MCF 10A (cell line): ENCODE results near the gene MMP28. TPM values are rescaled to one million over a fixed set of nuclear protein-coding genes. Genes with fewer than 3 reads are reported as not detected.

ENCODE experiments used
- BruUV-seq: library from RNA; stranded (reverse); fragments of 400-500 nt; replicated peaks from 2 replicates; lab custom pipeline; 2021; lab: Mats Ljungman, UMichigan
- CTCF ChIA-PET: fragments of 300-600 bp; sonication (Branson Sonifier 250); formaldehyde crosslinking; extraction: SDS; loops from one replicate; lab custom pipeline; 2021; ENCODE audit warnings: antibody characterized with exemption, inconsistent platforms; lab: Yijun Ruan, JAX
- POLR2A ChIA-PET: fragments of 300-600, 350-650 bp; sonication (Branson Sonifier 250); formaldehyde crosslinking; extraction: SDS; loops from one replicate; lab custom pipeline; 2020; ENCODE audit warnings: antibody characterized with exemption, inconsistent platforms; lab: Yijun Ruan, JAX
- DNase-seq: peaks from one replicate; pipeline ENCODE4 v3.0.0-alpha.2; 2018; ENCODE audit not compliant: unreplicated experiment
- H3K27ac Mint-ChIP-seq: one replicate; pipeline ENCODE4 v1.8.0; 2022; ENCODE audit warnings: mild to moderate bottlenecking, low read depth, mixed read lengths; ENCODE audit not compliant: unreplicated experiment
- H3K27me3 Mint-ChIP-seq: one replicate; pipeline ENCODE4 v1.8.0; 2022; ENCODE audit warnings: mixed read lengths; ENCODE audit not compliant: insufficient read depth, unreplicated experiment
- H3K36me3 Mint-ChIP-seq: one replicate; pipeline ENCODE4 v1.8.0; 2022; ENCODE audit warnings: mild to moderate bottlenecking, moderate library complexity, mixed read lengths; ENCODE audit not compliant: insufficient read depth, unreplicated experiment
- H3K4me1 Mint-ChIP-seq: one replicate; pipeline ENCODE4 v1.8.0; 2022; ENCODE audit warnings: mixed read lengths; ENCODE audit not compliant: insufficient read depth, unreplicated experiment
- H3K4me3 Mint-ChIP-seq: one replicate; pipeline ENCODE4 v1.8.0; 2022; ENCODE audit warnings: mild to moderate bottlenecking, moderate library complexity, mixed read lengths; ENCODE audit not compliant: unreplicated experiment
- H3K9me3 Mint-ChIP-seq: one replicate; pipeline ENCODE4 v1.8.0; 2022; ENCODE audit warnings: mixed read lengths; ENCODE audit not compliant: unreplicated experiment
- CTCF ChIP-seq: fragments of 200-600 bp; IDR thresholded peaks from one replicate; pipeline ENCODE4 v1.8.0; 2022; ENCODE audit warnings: antibody characterized with exemption, mild to moderate bottlenecking; ENCODE audit not compliant: unreplicated experiment
- intact Hi-C: fragments of 100-400 bp; cut with micrococcal nuclease; formaldehyde crosslinking; loops from 2 replicates; pipeline ENCODE4 v1.14.1; 2022
- total RNA-seq: library from RNA; stranded (reverse); gene quantifications from 2 replicates; pipeline ENCODE4 v1.2.3, GENCODE V29; 2022

The MMP28 gene
- total RNA-seq, 1 experiment from 2014 or later, result 27.4 TPM

GRCh38 chr17:35841505-35841904 is 46.1 kb upstream of the MMP28 start:
- no peak overlapping the region for H3K27ac Mint-ChIP-seq
- intact Hi-C loops, result no loop called here
- POLR2A ChIA-PET, result interaction anchor here (1.1 to 2.0 kb wide), 4 partner anchors 14 to 24 kb away, joined by 3 to 10 read pairs (median 6); no protein-coding TSS in a partner anchor

GRCh38 chr17:35841101-35841500 is 45.7 kb upstream of the MMP28 start:
- BruUV-seq, result no TSS peak
- H3K4me1 Mint-ChIP-seq, result no peaks in the 10 kb centered on the region
- DNase-seq, result no peak
- intact Hi-C loops, result no loop called here
- no peak overlapping the region for H3K4me3 Mint-ChIP-seq
- peaks cover 97% of the 10 kb centered on the region for H3K36me3 Mint-ChIP-seq
- CTCF ChIA-PET, result interaction anchor here (0.6 to 0.7 kb wide), 2 partner anchors 25 to 67 kb away, joined by 3 to 4 read pairs; no protein-coding TSS in a partner anchor
- H3K27me3 Mint-ChIP-seq, result no peaks in the 10 kb centered on the region
- POLR2A ChIA-PET, result interaction anchor here (1.1 to 2.0 kb wide), 4 partner anchors 13 to 24 kb away, joined by 3 to 10 read pairs (median 6); no protein-coding TSS in a partner anchor
- no peak overlapping the region for H3K27ac Mint-ChIP-seq
- H3K9me3 Mint-ChIP-seq, result no peaks in the 10 kb centered on the region
- no peak for TF ChIP-seq CTCF

More at GRCh38 chr17:35841505-35841904, 46.1 kb upstream of the MMP28 start:
- Mint-ChIP-seq H3K36me3 (peaks cover 97% of the 10 kb centered on the region), H3K27me3 (no peaks in the 10 kb centered on the region), H3K9me3 (no peaks in the 10 kb centered on the region), H3K4me3 (no peak overlapping the region), H3K4me1 (no peaks in the 10 kb centered on the region)
- CTCF ChIA-PET, result interaction anchor here (0.6 to 0.9 kb wide), 3 partner anchors 9 to 67 kb away, joined by 3 to 4 read pairs (median 4); no protein-coding TSS in a partner anchor
- DNase-seq, result peak; percentile 21
- no peak for TF ChIP-seq CTCF
- no TSS peak for BruUV-seq

- POLR2A ChIA-PET, result no interaction called here
- H3K27ac Mint-ChIP-seq, result no peak overlapping the region
- no peaks in the 10 kb centered on the region for H3K9me3 Mint-ChIP-seq
- no peak for DNase-seq
- H3K4me3 Mint-ChIP-seq, result no peak overlapping the region
- intact Hi-C loops, result no loop called here
- H3K27me3 Mint-ChIP-seq, result no peaks in the 10 kb centered on the region
- CTCF ChIA-PET, result no interaction called here
- H3K4me1 Mint-ChIP-seq, result peaks cover 6% of the 10 kb centered on the region
- TF ChIP-seq CTCF, result no peak
- H3K36me3 Mint-ChIP-seq, result peaks cover 100% of the 10 kb centered on the region
- no TSS peak for BruUV-seq
These were observed 29.8 kb upstream of the MMP28 start for GRCh38 chr17:35825206-35825605.

- no peak for DNase-seq
- Mint-ChIP-seq H3K4me1 (peaks cover 6% of the 10 kb centered on the region), H3K27me3 (no peaks in the 10 kb centered on the region), H3K9me3 (no peaks in the 10 kb centered on the region), H3K27ac (peak overlapping the region; percentile 30), H3K36me3 (peaks cover 96% of the 10 kb centered on the region), H3K4me3 (no peak overlapping the region)
- intact Hi-C loops, result no loop called here
- no peak for TF ChIP-seq CTCF
- POLR2A ChIA-PET, result interaction anchor here (4.3 kb wide), 1 partner anchor 11 kb away, joined by 56 read pairs; the partner anchor contains the start of gene TAF15
- no TSS peak for BruUV-seq
- CTCF ChIA-PET, result interaction anchor here (0.6 to 2.1 kb wide), 2 partner anchors 12 to 150 kb away, joined by 3 to 8 read pairs; partner anchors contain the start of gene TAF15
These were observed 25.9 kb upstream of the MMP28 start for GRCh38 chr17:35821308-35821707.
